Psoas muscle (tissue), 8 donors: ENCODE data around the gene CA5A. TPM values are rescaled to one million over a fixed set of nuclear protein-coding genes. Genes with fewer than 3 reads are reported as not detected.

Experiments used
- ATAC-seq, 4 donors: fragments of 200-7000 bp; cut with Tn5 transposase; one replicate each; pipeline ENCODE4 v1.9.1; 2020; ENCODE audit warnings: moderate library complexity in 3 of 4, mild to moderate bottlenecking in 2 of 4
- DNase-seq, 2 donors: peaks; one replicate each; pipeline ENCODE4 v3.0.0-alpha.2; 2020
- H3K27ac ChIP-seq: fragments of 200-600 bp; one replicate; pipeline ENCODE4 v1.8.0; 2022
- H3K27me3 ChIP-seq, 3 donors: fragments of 200-600 bp in 1 of 3; one replicate each; pipeline versions ENCODE4 v1.6.1 to v1.8.0; 2013 to 2022; ENCODE audit warnings: low read length in 2 of 3, mild to moderate bottlenecking in 2 of 3, moderate library complexity in 1 of 3; ENCODE audit not compliant: insufficient read depth in 3 of 3
- H3K36me3 ChIP-seq, 2 donors: fragments of 200-600 bp in 1 of 2; one replicate each; pipeline versions ENCODE4 v1.6.1 to v1.8.0; 2013 to 2022; ENCODE audit warnings: low read depth in 1 of 2, mild to moderate bottlenecking in 1 of 2, moderate library complexity in 1 of 2; ENCODE audit not compliant: insufficient read depth in 1 of 2
- H3K4me1 ChIP-seq: fragments of 200-600 bp; one replicate; pipeline ENCODE4 v1.8.0; 2022
- H3K4me3 ChIP-seq: fragments of 200-600 bp; one replicate; pipeline ENCODE4 v1.8.0; 2022; ENCODE audit warnings: mild to moderate bottlenecking
- H3K9me3 ChIP-seq: fragments of 200-600 bp; one replicate; pipeline ENCODE4 v1.8.0; 2022
- WGBS, 3 donors: extraction: QIAGEN DNeasy Blood & Tissue Kit; methylation state at CpG; one replicate each; pipeline versions ENCODE4 v1.1.6 to v1.1.7; 2013; 5-methylcytosine and 5-hydroxymethylcytosine counted together
- intact Hi-C, 2 donors: fragments of 100-400 bp; cut with DNase I; formaldehyde crosslinking; loops; one replicate each; pipeline versions ENCODE4 v1.11.0 to v1.14.2; 2022
- polyA plus RNA-seq, 3 donors: library from polyadenylated mRNA; stranded (reverse); fragments of 200-250 nt; gene quantifications; one replicate each; pipeline ENCODE4 v1.2.3, GENCODE V29; 2013
- total RNA-seq, 4 donors: library from RNA; stranded (reverse); fragmentation: NEBNext Ultra II Directional in 2 of 4; extraction: Animal tissue kit (Norgen Biotek cat#: 25700) in 2 of 4; gene quantifications; one replicate each; pipeline versions ENCODE4 v1.2.1 to v1.2.4, GENCODE V29; 2021 to 2023
- TF ChIP-seq, protein P1 (sequence below): fragments of 200-600 bp; IDR thresholded peaks from one replicate; pipeline ENCODE4 v1.8.0; 2022; ENCODE audit warnings: antibody characterized with exemption
- donor health status: healthy with polysubstance abuse.
- donor health status: DM: no; HTN: no; CAD: no; lungs with moderate emphysema.
- donor health status: Bipolar disorder and iron deficiency.
- donor health status: healthy.
- donor health status: DM: yes; HTN: yes; CAD: no.
- donor health status: DM: no; HTN: no; CAD: no.
- donor health status: DM: no; HTN: no; CAD: no.
- donor health status: DM: yes; HTN: yes; CAD: no.

Gene CA5A
- total and polyA plus RNA-seq, 7 donors: 0.12 TPM; not detected in 6

DNA sequence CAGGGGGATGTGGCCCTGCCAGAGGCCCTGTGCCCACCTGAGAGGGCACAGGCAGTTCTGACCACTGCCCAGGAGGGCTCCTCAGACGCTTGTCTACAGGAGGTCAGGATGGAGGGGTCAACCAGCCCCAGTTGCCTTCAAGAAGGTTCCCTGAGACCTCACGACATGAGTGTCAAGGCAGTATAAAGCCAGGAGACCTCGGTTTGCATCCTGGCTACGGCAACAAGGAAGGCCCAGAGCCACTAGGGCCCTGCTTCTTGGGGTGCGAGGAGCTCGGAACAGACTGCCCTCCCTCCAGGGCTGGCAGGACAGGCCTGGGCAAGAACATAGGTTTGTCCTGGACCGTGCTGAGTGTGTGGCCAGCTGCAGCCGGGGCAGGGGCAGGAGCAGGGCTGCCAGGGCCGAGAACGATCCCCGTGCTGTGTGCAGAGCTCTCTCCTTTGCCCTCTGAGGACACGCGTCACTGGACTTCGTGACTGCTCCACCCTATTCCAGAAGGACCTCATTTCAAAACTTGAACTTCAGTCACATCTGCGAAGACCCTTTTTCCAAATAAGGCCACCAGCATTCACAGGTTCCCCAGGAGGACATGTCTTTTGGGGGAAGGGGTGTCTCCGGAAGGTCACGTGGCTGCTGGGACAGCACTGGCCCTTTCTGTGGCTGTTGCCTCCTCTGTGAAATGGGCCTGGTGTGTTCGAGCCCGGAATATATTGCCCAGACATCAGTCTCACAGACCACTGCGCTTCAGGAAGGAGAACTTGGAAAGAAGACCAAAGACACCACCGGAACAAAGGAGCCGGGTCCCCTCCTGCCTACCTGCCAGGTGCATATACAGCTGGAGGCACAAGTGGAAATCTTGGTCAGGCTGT is 94.8 kb downstream of the CA5A start:
- 82 to 92% (median 85%) methylated on average over 22 of the region's 22 CpGs for WGBS, 3 donors
- H3K36me3 ChIP-seq: peaks cover 2 to 65% of the 10 kb centered on the region in 2 donors
- intact Hi-C loops: no loop called here

GRCh38 chr16:87840271-87840978 is 95.9 kb downstream of the CA5A start:
- Histone ChIP-seq H3K36me3 (peaks cover 2 to 77% of the 10 kb centered on the region in 2 donors), H3K4me1 (peaks cover 9% of the 10 kb centered on the region), H3K4me3 (no peak overlapping the region), H3K27ac (no peak overlapping the region), H3K27me3 (no peaks in the 10 kb centered on the region), H3K9me3 (no peaks in the 10 kb centered on the region)
- DNase-seq (no peak), ATAC-seq (no peak)
- 79 to 85% (median 85%) methylated on average over 29 of the region's 29 CpGs for WGBS, 3 donors
- TF ChIP-seq, protein P1, sequence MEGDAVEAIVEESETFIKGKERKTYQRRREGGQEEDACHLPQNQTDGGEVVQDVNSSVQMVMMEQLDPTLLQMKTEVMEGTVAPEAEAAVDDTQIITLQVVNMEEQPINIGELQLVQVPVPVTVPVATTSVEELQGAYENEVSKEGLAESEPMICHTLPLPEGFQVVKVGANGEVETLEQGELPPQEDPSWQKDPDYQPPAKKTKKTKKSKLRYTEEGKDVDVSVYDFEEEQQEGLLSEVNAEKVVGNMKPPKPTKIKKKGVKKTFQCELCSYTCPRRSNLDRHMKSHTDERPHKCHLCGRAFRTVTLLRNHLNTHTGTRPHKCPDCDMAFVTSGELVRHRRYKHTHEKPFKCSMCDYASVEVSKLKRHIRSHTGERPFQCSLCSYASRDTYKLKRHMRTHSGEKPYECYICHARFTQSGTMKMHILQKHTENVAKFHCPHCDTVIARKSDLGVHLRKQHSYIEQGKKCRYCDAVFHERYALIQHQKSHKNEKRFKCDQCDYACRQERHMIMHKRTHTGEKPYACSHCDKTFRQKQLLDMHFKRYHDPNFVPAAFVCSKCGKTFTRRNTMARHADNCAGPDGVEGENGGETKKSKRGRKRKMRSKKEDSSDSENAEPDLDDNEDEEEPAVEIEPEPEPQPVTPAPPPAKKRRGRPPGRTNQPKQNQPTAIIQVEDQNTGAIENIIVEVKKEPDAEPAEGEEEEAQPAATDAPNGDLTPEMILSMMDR: no peak
- intact Hi-C loops: no loop called here

More for the DNA sequence above, 94.8 kb downstream of the CA5A start:
- H3K4me1 ChIP-seq: peaks cover 20% of the 10 kb centered on the region
- H3K27me3 ChIP-seq: no peaks in the 10 kb centered on the region
- TF ChIP-seq, protein P1: no peak
- no peaks in the 10 kb centered on the region for H3K9me3 ChIP-seq
- no peak for ATAC-seq
- no peak overlapping the region for H3K4me3 ChIP-seq
- H3K27ac ChIP-seq: no peak overlapping the region
- no peak for DNase-seq

GRCh38 chr16:87839542-87840270 is 96.6 kb downstream of the CA5A start:
- Histone ChIP-seq H3K27ac (no peak overlapping the region), H3K4me1 (peaks cover 5% of the 10 kb centered on the region), H3K27me3 (no peaks in the 10 kb centered on the region), H3K9me3 (no peaks in the 10 kb centered on the region), H3K4me3 (no peak overlapping the region), H3K36me3 (peaks cover 2 to 84% of the 10 kb centered on the region in 2 donors)
- intact Hi-C loops: no loop called here
- 83 to 88% (median 83%) methylated on average over 34 of the region's 34 CpGs for WGBS, 3 donors
- no peak for DNase-seq
- ATAC-seq: no peak
- TF ChIP-seq, protein P1: no peak

DNA sequence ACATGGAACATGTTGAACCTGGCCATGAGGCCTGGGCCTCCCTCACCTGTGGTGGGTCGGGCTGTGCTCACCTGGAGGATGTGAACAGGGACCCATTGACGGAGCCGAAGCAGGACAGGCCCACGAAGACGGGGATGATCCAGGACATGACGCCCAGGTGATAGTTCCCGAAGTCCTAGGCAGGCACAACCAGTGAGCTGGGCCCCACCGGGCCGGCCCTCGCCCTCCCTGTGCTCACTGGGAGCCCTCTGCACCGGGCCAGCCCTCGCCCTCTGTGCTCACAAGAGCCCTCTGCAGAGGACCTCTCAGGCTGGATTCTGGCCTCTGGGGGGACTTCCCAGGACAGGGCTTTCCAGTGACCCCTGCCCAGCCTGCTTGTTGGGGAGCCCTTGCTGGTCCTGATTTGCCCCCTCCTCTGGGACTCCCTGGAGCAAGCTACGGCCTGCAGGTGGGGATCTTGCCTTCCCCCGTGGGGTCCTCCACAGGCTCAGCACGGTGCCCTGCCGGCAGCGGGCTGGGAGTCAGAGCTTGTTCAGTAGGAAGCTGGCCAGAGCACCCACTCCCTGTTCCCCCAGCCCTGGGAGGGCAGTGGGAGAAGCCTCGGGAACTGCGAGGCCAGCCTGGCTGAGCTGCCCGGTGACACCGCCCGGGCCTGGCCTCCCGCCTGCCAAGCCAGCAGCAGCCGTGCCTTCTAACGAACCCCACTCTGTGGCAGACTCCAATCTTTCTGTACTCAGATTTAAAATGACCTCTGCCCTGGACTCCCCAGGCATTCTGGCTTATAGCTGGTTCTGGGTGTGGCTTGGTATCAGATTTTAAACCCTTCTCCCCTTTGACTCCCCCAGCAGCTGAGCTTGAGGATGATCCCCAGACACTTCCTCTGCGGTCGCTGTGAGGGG is 97.4 kb downstream of the CA5A start:
- intact Hi-C loops: no loop called here
- 73 to 86% (median 80%) methylated on average over 26 to 27 of the region's 27 CpGs for WGBS, 3 donors
- H3K27me3 ChIP-seq: no peaks in the 10 kb centered on the region
- no peaks in the 10 kb centered on the region for H3K9me3 ChIP-seq
- ATAC-seq (no peak), DNase-seq (no peak)
- no peak overlapping the region for H3K27ac ChIP-seq
- H3K4me1 ChIP-seq: peaks cover 5% of the 10 kb centered on the region
- no peak overlapping the region for H3K4me3 ChIP-seq
- peaks cover 2 to 92% of the 10 kb centered on the region in 2 donors for H3K36me3 ChIP-seq
- TF ChIP-seq, protein P1: no peak
